GM19035 (cell line): ENCODE results near the gene DRC7.

Experiments used
- ATAC-seq: cut with Tn5 transposase; IDR thresholded peaks from one replicate; pipeline ENCODE4 v1.9.1; 2021; ENCODE audit not compliant: unreplicated experiment

DRC7 gene

GRCh38 chr16:57781349-57781740 lies 86.7 kb downstream of the DRC7 start:
- ATAC-seq, result no peak
